Right renal pelvis (tissue), 4 donors: ENCODE results near the gene P3H1. TPM values are rescaled to one million over a fixed set of nuclear protein-coding genes. Genes with fewer than 3 reads are reported as not detected.
A peak's percentile ranks its signal among the peaks of the same experiment; 100 is the strongest.

ENCODE experiments used
- DNase-seq, 4 donors: peaks; one replicate each; pipeline ENCODE4 v3.0.0-alpha.2; 2013; ENCODE audit warnings: low read depth in 4 of 4, low spot score in 3 of 4, missing footprints in 1 of 4
- polyA plus RNA-seq, 4 donors: library from polyadenylated mRNA; unstranded; fragments of 120-200 nt; gene quantifications; one replicate each; pipeline ENCODE4 v1.2.1, GENCODE V29; 2013; ENCODE audit not compliant: insufficient read length in 4 of 4

The P3H1 gene
- polyA plus RNA-seq, 4 donors = 68.2 to 74.0 (median 71.7) TPM

DNA sequence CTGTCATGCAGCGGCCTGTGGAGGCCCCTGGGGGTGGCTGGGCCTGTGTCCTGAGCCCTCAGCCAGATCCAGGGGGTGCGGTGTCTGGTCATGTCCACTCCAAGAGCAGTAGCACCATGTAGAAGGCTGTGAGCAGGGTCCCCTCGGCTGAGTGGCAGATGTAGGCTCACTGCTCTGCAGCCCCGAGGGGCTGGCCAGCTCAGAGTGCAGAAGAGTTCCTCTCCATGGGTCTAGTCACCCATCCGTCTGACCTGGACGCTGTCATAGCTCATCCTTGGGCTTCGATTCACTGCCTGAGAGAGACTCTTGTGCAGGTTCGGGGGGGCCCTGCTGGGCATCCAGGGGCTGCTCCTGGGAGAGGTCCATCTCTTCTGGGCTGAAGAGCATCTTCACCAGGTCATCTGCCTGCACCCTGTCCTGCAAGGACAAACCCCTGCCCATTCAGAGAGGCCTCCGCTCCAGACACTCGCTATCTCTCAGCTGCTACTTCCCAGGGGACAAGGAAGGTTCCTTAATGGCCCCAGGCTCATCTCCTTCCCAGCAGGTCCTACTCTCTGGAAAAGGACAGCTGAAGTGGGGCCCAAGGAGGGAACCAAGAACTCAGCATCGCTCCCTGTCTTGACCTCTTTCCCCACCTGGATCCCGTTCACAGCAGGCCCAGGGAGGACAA lies 20.3 kb downstream of the P3H1 start:
- DNase-seq = no peak

DNA sequence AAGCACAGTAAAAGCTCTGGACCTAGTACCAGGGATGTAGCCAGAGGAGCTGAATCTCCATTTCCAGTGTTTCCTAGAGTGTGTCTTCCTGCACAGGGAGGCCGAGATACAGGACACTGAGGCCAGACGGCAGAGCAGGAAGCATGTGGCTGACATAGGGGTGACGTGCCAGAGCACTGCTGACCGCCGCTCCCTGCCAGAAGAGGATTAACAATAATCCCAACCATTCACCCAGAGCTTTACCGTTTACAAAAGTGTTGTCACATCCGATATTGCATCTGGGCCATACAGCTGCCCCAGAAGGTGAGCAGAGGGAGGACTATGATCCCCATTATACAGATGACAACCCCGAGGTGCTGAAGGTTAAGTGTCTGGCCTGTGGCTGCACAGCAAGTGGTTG lies 21.0 kb downstream of the P3H1 start:
- DNase-seq = no peak

DNA sequence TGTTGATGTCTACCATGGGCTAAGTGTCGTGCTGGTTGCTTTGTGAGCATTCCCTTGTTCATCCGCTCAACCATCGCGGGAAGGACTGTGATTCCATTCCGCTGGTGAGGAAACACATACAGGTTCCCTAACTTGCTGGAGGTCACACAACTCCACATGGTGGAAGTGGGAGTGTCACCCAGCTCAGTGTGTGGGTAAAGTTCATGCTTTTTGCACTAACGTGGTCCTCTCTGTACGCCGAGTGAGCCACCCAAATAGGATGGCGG lies 22.7 kb downstream of the P3H1 start:
- no peak for DNase-seq

DNA sequence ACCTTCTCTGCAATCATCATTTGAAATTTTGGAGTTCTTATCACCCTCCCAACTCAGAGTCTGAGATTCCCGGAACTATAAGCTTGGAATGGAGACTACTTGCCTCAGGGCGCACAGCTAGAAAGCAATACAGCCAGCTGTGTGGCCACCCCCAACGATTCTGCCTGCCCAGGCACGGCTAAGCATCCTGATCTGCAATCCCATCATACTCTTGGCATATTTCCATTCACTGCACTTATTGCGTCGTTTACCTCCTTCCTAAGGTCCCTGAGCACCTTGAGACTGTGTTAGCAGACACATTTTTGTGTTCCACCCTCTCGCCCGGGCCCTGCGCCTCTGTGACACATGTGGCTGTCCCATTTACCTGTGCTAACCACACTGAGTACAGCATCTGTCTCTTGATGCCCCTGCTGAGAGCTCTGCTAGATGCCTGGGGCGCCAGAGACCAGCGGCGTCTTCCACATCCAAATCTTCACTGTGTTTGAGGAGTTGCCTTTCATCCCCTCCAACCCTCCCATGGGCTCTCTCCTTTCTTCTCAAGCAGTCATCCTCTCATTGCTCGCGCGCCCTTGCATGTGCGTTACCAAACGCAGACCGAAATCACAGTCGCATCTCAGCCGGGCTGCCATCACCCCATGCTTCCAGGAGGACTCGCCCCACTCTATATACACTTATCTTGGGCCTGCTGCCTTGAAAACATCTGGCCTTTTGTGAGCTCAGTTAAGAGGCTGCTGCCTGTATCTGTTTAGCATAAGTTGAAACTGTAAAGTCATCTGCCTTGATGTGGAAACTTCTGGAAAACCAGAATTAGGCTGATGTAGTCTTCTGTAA lies 23.3 kb downstream of the P3H1 start:
- DNase-seq = no peak

DNA sequence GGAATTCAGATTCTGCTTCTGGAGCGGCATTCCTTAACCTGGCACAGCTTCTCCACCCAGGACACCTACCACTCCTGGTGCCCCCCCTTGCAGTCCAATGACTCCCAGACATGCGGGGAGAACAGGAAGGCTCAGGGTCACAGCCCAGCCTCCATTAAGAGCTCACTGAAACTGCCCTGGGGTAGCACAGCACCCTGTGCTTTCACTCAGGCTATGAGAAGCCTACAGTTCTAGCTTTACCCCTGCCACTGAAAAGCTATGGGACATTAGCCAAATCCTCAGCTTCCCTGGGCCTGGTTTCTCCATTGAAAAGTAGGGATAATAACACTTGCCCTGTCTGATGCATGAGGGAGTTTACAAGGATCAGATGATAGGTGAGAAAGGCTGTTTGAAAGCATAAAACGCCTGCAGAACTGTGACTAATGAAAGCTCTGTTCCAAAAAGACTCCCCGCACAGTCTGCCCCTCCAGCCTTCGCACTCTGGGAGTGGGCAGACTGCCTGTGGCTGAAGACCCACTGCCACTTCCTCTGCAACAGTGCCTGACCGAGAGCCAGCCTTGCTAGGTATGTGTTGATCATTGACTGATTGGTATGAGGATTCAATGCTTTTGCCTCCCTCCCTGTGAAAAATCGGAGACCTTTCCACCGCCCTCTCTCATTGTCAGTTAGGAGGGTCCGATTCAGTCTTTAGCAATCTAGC lies 24.1 kb downstream of the P3H1 start:
- DNase-seq = no peak

DNA sequence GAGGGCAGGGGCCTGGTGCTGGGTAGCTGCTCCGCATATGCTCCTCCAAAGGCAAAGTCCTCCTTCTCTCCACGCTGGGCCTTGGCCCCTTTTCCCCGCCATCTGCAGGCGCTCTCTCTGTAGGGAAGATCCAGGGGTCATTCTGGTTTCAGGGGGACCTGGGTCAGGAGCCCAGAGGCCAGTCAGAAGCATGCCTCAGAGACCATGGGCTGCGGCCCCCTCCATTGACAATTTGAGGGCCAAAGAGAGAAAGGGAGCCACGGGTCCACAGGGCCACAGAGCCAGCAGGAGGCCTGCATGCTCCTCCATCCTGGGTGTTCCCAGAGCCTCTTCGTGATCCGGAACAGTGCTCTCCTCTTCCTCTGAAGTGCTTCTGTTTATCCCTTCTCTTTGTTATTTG lies 24.7 kb downstream of the P3H1 start:
- no peak for DNase-seq

DNA sequence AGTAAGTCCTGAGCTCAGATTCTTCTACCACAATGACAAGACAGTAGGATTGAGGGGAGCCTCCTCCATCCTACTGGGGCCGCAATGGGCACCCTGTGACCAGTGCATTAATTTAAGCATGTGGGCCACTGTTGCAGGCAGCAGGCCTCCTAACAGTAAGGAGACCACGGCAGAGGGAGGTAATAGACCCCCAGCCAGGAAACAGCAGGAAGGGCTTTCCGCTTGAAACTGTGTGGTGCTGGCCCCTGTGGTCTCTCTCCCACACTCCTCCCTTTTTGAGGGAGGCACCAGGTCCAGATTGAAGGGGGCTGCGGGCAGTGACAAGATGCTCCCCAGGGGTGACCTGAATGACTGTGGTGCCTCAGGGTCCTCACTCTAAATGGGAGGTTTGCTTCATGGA lies 25.1 kb downstream of the P3H1 start:
- DNase-seq = no peak

DNA sequence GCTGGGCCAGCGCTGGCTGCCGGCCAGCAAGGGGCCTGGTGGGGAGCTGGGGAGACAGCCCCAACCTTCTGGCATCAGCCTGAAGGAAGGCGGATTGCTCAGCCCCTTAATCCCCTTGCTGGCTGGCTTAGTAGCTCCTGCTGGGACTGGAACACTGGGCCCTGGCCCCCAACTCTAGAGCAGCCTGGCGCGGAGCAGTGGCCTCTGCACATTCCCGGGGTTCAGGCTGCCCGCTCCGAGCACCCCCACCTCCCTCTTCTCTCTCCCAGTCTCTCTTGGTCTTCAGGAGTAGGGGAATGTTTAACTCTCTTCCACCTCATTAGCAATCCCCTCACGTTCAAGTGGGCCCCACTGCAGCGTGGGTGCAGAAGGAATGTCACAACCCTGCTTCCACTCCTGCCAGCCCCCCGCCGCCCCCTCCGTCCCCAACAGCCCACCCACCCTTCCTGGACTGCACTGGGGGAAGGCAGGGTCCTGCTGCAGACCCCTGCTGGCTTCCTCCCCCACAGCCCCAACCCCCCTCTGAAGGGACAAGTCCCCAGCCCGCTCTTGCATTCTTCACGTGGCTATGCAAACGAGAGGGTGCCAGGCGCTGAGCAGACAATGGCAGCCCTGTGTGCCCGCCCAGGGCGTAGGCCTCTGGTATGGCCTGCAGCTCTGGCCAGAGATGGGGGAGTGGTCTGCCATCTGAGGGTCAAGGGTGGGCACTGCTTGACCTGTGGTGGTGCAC lies 25.8 kb downstream of the P3H1 start:
- peak in 1 of 4 donors; percentile 40 for DNase-seq

DNA sequence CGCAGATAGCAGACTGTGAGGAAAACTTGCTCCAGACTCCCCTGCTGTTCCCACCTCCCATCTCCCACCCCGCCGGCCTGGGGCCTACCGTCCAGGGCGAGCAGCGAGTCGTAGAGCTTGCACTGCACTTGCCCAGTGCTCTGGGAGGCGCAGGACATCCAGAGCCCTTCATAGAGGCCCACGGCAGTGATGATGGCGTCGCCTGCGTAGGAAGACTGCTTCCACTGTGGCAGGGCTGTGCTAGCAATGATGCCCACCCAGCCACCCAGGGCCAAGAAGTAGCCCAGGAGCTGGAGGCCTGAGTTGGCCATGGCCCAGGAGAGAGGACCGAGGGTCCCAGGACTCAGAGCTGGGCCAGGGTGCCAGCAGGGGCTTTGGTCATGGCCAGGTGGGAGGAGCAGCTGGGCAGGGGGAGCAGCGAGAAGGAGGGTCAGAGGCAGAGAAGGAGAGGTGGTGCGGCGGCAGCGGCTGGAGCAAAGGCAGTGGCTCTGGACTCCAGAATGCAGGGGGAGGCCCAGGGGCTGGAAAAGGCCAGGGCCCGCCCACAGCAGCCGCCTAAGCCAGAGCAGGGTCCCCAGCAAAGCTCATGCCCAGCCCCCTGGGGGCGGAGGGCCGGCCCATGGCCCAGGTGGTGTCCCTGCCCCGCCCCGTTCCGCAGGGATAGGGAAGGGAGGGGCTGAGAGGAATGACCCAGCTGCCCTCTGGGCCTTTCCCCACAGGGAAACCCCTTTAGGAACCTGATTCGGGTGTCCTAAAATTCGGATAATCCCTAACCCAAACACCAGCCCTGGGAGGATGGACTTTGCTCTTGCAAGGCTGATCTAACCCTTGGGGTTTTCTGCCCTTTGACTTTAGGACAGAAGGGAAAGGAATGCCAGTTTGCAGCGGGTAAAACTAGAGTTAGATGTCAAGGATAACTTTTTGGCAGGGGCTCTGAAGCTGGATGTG lies 26.8 kb downstream of the P3H1 start, which contains the start of gene CLDN19:
TSS of gene CLDN19 (minus strand) at position 484 of the 948 bp plus-strand sequence. CDS start at position 311, 173 bp downstream.
- DNase-seq = peak in 1 of 4 donors; percentile 56

DNA sequence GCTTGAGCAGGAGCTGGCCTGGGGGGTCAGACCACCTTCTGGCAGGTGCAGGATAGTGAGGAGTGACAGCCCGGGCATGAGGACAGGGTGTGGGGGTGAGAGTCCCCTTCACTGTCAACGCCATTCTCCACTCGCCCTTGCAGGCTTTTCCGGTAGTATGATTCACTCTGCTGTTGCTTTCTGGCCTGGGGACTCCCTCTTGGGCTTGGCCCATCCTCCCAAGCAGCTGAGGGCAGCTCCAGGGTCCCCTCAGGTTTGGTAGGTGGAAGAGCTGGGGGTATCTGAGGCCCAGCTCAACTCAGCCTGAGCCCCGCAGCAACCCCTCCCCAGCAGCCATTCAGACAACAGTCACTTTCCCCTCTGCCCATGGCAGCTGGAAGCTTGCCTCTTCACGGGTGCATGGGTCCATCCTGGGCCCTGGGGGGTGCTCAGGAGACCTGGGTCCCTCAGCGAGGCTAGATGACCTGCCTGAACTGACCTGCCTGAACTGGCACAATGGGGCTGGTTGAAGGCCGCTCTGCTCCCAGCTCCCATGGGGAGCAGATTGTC lies 28.1 kb downstream of the P3H1 start:
- no peak for DNase-seq

DNA sequence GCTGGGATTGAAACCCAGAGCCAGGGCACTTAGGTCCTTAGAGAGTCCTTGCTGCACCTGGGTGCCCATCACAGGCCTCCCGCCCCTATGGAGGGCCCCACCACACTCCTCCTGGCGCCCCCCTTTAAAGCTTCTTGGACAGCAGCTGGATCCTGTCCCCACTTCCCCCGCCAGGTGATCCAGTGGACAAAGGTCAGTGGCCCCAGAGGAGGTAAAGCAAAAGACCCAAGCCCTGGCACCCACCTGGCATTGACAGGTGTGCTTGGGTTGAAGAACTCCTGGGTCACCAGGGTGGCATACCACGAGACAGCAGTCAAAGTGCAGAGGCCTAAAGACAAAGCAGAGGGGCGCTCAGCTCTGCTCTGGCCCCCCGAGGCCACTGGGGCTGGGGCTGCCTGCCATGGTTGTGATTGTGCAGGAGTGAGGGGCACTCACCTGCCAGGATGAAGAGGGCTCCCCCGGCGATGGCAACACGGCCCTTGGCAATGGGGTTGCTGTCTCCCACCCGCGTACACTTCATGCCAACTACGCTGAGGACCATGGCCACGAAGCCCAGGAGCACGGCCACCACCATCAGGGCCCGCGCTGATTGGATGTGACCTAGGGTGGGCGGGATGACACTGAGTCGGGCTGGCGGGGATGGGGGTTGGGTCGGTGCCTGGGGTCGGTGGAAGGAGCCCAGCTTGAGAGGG lies 28.7 kb downstream of the P3H1 start:
- DNase-seq = no peak

DNA sequence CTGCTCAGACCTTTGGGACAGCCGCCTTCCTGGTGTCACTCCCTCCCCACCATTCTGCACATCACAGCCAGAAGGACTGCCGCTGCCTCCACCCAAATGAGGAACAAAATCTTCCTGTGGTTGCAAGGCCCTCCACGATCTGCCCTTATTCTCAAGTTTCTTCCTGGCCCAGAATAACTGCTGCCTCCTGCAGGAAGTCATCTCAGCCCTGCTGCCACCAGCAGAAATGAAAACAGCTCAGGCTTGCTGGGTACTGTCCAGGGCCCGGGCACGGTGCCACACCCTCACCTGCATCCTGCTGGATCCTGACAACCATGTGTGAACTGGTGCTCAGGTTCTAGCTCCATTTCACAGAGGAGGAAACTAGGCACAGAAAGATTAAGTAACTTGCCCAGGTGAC lies 29.6 kb downstream of the P3H1 start:
- DNase-seq = no peak

DNA sequence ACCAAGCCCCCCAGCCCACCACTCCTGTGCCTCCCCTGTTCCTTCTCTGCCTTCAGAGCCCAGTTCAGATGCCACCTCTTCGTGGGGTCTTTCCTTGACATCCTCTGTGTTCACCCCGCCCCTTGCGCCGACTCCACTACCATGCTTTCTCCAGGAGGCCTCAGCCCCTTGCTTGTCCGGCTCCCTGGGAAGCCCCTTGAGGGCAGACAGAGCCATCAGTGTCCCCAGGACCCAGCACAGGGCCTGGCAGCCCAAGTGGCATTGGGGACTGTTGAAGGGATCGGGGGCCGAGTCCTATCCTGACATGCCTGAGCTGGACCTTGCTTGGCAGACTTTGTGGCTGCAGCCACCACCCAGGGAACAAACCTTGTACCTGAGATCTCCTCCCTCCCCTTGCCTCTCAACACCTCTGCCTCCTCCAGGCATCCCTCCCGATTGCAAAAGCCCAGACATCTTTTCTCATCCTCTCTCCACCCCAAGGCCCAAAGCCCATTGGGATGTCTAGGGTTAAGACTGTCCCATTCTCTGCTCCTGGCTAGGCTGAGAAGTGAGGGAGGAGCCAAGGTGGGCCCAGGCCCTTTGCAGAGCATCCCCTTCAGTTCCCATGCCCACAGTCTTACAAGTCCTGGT lies 30.1 kb downstream of the P3H1 start:
- DNase-seq = no peak

DNA sequence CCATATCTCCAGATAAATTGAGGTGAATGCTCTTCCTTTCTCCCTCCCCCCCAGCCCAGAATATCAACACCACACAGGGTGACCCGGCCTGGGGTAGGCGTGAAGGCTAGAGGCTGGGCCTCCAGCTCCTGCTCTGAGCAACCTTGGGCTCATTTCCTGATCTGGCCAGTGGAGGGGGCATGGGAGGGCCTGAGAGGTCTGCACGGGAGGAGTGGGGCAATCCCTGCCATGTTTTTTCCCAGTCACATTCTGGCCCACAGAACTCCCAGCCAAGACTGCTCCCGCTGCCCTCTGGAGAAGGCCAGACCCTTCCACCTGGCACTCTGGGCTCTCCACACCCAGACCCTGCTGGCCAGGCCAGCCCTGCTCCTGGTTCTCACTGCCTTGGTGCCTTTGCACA lies 30.7 kb downstream of the P3H1 start:
- no peak for DNase-seq

DNA sequence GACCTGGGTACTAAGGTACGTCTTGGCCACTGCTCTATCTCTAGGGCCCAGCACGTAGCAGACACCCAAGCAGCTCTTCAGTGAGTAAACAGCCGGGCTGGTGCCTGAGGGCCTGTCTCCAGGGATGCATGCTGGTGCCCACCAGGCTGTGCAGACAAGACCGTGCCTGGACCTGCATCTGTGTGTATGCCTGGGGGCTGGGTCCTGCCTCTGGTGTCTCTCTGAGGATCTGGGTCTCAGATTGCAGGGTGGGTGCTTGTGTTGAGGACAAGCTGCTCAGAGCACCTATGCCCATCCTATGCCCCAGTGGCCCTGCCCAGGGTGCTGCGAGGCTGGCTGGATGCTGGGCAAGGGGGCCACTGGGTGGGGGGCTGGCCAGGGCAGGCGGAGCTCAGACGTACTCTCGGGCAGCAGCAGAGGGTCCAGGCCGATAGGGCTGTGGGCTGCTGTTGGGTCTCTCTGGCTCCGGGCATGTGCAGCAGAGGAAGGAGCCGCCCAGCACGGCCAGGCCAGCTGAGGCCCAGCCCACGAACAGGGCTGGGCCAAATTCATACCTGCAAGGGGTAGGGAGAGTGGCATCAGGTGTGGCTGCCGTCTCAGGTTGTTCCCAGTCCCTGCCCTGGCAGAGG lies 31.2 kb downstream of the P3H1 start:
- DNase-seq = no peak

DNA sequence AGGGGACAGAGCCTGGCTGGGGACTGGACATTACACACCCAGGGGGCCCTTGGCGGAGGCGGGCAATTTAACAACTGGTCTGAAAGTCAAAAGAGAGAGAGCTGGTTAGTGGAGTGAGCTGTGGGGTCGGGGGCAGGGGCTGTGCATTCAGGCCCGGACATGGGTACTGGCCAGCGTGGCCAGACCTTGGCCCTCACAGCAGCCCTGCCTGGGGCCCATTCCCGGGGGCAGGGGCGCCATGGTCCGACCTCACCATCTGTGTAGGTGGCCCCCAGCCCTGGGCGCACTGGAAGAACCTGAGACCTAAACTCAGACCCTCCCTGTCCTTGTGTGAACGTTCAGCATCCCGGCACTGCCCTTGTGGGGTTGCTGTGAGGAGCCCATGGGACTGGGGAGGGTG lies 31.8 kb downstream of the P3H1 start:
- no peak for DNase-seq

DNA sequence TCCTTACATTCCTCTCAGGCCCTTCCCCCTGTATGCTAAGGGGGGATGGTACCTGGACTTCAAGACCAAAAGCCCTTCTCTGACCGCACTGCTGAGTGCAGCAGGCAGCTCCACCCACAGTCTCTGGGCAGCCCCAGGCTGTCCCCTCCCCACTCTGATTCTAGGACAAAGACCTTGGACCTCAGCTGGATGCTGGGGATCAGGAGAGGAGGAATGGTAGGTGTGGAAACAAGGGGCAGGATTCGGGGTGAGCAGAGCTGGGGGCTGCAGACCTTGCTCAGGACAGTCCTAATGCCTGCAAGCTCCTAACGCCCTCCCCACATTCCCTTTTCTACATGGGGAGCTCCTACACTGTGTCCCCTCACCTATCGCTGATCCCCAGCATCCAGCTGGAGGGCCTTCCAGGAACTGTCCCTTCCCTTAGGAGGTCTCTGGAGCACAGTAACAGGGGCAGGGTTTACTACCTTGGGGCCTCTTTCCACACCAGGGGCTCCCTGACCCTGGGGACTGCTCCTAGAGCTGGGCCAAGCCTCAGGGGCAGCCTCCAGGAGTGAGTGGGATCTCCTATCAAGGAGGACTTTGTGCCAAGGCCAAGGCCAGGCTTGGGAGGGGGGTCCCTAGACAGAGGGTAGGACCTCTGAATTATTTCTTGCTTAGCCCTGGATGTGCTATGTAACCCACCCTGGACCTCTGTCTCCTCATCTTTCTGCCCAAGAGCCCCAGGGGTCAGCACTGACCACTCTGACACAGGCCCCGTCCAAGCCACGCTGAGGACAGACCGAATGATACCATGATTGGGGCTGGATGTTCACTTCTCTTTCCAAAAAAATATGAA lies 32.4 kb downstream of the P3H1 start:
- no peak for DNase-seq
